ENCODE data around the gene NRXN3. TPM values are rescaled to one million over a fixed set of nuclear protein-coding genes. Genes with fewer than 3 reads are reported as not detected.

Gene NRXN3
- polyA plus RNA-seq, 1 donor from 2014 or later, result 110 TPM

DNA sequence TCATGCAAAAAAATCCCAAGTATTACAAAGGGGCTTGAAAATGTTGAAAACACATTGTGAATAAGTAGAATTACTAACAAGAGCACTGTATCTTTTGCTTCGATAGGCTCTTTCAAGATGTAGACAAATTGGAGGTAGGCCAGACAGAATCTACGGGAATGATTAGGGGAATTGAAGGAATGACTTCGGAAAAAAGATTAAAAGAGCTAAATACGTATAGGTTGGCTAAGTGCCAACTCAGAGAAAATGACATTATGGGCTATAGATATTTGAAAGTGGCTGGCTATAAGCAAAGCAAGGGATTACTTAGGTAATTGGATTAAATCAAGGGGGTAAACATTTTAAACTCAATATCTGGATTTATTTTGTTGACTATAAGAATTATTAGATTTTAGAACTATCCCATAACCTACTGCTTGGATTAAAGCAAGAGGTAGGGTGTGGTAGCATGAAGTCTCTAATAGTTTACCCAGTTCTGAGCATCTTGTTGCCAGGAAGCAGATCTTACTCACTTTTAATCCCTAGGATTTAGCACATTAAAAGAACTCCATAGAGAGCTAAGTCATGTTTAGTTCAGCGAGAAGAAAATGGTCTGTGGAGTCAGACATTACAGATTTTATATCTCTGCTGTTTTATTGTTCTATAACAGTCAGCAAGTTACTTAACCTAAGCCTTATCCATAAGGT, 1551.4 kb downstream of the NRXN3 start:
- no peaks in the 10 kb centered on the region for H3K9me3 ChIP-seq (ENCODE audit: low read length)
- no peaks in the 10 kb centered on the region for H3F3A ChIP-seq (ENCODE audit: insufficient read depth, low read length, poor library complexity, severe bottlenecking)
- no peaks in the 10 kb centered on the region for H3K27me3 ChIP-seq (ENCODE audit: insufficient read depth, low read depth, low read length)
- H3K79me2 ChIP-seq (replicated peaks; ENCODE audit: insufficient read depth, low read length), result no peaks in the 10 kb centered on the region
- no peak overlapping the region for H3K4me3 ChIP-seq (ENCODE audit: low read length)
- no peak overlapping the region for H3K9ac ChIP-seq (ENCODE audit: low read length)
- TF ChIP-seq SMC3 (conservative IDR thresholded peaks at IDR 0.05; ENCODE audit: poor library complexity), result no peak
- TF ChIP-seq POLR2AphosphoS5 (IDR thresholded peaks at IDR 0.05), result no peak
- TF ChIP-seq, protein P1, sequence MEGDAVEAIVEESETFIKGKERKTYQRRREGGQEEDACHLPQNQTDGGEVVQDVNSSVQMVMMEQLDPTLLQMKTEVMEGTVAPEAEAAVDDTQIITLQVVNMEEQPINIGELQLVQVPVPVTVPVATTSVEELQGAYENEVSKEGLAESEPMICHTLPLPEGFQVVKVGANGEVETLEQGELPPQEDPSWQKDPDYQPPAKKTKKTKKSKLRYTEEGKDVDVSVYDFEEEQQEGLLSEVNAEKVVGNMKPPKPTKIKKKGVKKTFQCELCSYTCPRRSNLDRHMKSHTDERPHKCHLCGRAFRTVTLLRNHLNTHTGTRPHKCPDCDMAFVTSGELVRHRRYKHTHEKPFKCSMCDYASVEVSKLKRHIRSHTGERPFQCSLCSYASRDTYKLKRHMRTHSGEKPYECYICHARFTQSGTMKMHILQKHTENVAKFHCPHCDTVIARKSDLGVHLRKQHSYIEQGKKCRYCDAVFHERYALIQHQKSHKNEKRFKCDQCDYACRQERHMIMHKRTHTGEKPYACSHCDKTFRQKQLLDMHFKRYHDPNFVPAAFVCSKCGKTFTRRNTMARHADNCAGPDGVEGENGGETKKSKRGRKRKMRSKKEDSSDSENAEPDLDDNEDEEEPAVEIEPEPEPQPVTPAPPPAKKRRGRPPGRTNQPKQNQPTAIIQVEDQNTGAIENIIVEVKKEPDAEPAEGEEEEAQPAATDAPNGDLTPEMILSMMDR (IDR thresholded peaks at IDR 0.05; ENCODE audit: poor library complexity, severe bottlenecking), result no peak
- no peak for TF ChIP-seq EP300 (conservative IDR thresholded peaks at IDR 0.05; ENCODE audit: poor library complexity, severe bottlenecking)
- TF ChIP-seq RAD21 (conservative IDR thresholded peaks at IDR 0.05), result no peak
- no peak for TF ChIP-seq EZH2 (IDR thresholded peaks at IDR 0.05; ENCODE audit: borderline replicate concordance, insufficient read depth, low read length, poor library complexity, severe bottlenecking)
- TF ChIP-seq MXI1 (conservative IDR thresholded peaks at IDR 0.05; ENCODE audit: poor library complexity, severe bottlenecking), result no peak
- no peak for TF ChIP-seq TAF1 (IDR thresholded peaks at IDR 0.05; ENCODE audit: low read depth)
- TF ChIP-seq, protein P2, sequence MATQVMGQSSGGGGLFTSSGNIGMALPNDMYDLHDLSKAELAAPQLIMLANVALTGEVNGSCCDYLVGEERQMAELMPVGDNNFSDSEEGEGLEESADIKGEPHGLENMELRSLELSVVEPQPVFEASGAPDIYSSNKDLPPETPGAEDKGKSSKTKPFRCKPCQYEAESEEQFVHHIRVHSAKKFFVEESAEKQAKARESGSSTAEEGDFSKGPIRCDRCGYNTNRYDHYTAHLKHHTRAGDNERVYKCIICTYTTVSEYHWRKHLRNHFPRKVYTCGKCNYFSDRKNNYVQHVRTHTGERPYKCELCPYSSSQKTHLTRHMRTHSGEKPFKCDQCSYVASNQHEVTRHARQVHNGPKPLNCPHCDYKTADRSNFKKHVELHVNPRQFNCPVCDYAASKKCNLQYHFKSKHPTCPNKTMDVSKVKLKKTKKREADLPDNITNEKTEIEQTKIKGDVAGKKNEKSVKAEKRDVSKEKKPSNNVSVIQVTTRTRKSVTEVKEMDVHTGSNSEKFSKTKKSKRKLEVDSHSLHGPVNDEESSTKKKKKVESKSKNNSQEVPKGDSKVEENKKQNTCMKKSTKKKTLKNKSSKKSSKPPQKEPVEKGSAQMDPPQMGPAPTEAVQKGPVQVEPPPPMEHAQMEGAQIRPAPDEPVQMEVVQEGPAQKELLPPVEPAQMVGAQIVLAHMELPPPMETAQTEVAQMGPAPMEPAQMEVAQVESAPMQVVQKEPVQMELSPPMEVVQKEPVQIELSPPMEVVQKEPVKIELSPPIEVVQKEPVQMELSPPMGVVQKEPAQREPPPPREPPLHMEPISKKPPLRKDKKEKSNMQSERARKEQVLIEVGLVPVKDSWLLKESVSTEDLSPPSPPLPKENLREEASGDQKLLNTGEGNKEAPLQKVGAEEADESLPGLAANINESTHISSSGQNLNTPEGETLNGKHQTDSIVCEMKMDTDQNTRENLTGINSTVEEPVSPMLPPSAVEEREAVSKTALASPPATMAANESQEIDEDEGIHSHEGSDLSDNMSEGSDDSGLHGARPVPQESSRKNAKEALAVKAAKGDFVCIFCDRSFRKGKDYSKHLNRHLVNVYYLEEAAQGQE (IDR thresholded peaks at IDR 0.05; ENCODE audit: borderline replicate concordance), result no peak
- no peak overlapping the region for H2AFZ ChIP-seq (ENCODE audit: low read depth, low read length)
- no peaks in the 10 kb centered on the region for H3K9me2 ChIP-seq (ENCODE audit: insufficient read depth, low read length)
- no peaks in the 10 kb centered on the region for H3K36me3 ChIP-seq (ENCODE audit: insufficient read depth, low read length)
- H3K4me2 ChIP-seq (ENCODE audit: low read length), result no peak overlapping the region
- H4K20me1 ChIP-seq (ENCODE audit: insufficient read depth), result no peaks in the 10 kb centered on the region
- no peak overlapping the region for H3K27ac ChIP-seq (ENCODE audit: low read length)

DNA sequence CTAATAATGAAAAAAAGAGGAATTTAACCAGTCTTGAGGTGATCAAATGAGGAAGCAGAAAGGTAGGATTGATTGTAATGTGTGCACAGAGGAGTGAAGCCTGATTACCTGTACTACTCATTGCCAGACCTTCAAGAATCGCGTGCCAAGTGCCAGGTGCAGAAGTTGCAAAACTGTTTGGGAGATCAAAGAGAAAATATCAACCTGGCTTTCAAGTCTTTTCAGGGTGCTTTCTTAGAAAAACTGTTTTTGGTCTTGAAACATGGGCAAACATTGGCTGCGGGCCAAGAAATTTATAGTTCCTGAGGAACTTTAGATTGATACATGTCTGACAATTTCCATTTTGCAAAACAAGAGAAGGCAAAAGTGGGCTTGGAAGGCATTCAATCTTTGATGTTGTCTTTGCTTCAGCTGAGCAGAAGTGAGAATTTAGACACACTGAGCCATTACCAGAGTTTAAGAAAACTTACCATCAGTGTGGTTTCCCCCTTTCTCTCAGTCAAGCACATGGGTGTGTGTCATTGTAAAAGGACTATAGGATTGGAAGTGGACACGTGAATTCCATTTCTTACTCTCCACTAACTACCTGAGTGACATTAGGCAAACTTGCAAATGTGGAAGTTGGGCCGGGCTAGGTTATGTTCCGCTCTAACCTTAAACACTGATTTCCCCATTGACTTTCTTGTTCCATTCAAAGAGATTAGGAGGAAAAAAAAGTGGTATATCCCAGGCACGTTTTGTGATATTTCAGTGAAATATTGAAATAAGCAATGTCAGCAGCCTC, 1555.0 kb downstream of the NRXN3 start:
- no peaks in the 10 kb centered on the region for H3K9me3 ChIP-seq (ENCODE audit: low read length)
- no peaks in the 10 kb centered on the region for H3K27me3 ChIP-seq (ENCODE audit: insufficient read depth, low read depth, low read length)
- H3K4me3 ChIP-seq (ENCODE audit: low read length), result no peak overlapping the region
- TF ChIP-seq SMC3 (conservative IDR thresholded peaks at IDR 0.05; ENCODE audit: poor library complexity) (no peak), POLR2AphosphoS5 (IDR thresholded peaks at IDR 0.05) (no peak), TAF1 (IDR thresholded peaks at IDR 0.05; ENCODE audit: low read depth) (no peak), MXI1 (conservative IDR thresholded peaks at IDR 0.05; ENCODE audit: poor library complexity, severe bottlenecking) (no peak)
- H3K36me3 ChIP-seq (ENCODE audit: insufficient read depth, low read length), result no peaks in the 10 kb centered on the region
- no peak overlapping the region for H2AFZ ChIP-seq (ENCODE audit: low read depth, low read length)
- no peak overlapping the region for H3K9ac ChIP-seq (ENCODE audit: low read length)
- H3K79me2 ChIP-seq (replicated peaks; ENCODE audit: insufficient read depth, low read length), result no peaks in the 10 kb centered on the region
- peaks cover 4% of the 10 kb centered on the region for H3F3A ChIP-seq (ENCODE audit: insufficient read depth, low read length, poor library complexity, severe bottlenecking)
- no peak overlapping the region for H3K27ac ChIP-seq (ENCODE audit: low read length)
- H3K9me2 ChIP-seq (ENCODE audit: insufficient read depth, low read length), result no peaks in the 10 kb centered on the region
- H3K4me2 ChIP-seq (ENCODE audit: low read length), result no peak overlapping the region
- H4K20me1 ChIP-seq (ENCODE audit: insufficient read depth), result no peaks in the 10 kb centered on the region
